Liver (tissue), 3 donors: Measurements from ENCODE around the gene APOE.

Source experiments
- ATF3 ChIP-seq: IDR thresholded peaks from 2 replicates; pipeline ENCODE4 v1.6.1; 2016; ENCODE audit warnings: antibody characterized with exemption
- CTCF ChIP-seq: fragments of 150-350 bp; IDR thresholded peaks from 2 replicates; pipeline ENCODE4 v1.5.1; 2017; ENCODE audit warnings: improper control_type of control experiment, low read depth, low read length; ENCODE audit not compliant: missing input control
- FOXA1 ChIP-seq: IDR thresholded peaks from 2 replicates; pipeline ENCODE4 v1.6.1; 2016; ENCODE audit warnings: antibody characterized with exemption
- GABPA ChIP-seq, 2 donors: IDR thresholded peaks in 1 of 2; conservative IDR thresholded peaks in 1 of 2; 2 replicates each; pipeline ENCODE4 v1.6.1; 2016; ENCODE audit warnings: antibody characterized with exemption in 2 of 2, mild to moderate bottlenecking in 1 of 2, moderate library complexity in 1 of 2
- JUND ChIP-seq, 2 donors: IDR thresholded peaks; 2 replicates each; pipeline ENCODE4 v1.6.1; 2016; ENCODE audit warnings: antibody characterized with exemption in 2 of 2
- MAX ChIP-seq: IDR thresholded peaks from 2 replicates; pipeline ENCODE4 v1.6.1; 2016; ENCODE audit warnings: antibody characterized with exemption
- REST ChIP-seq: IDR thresholded peaks from 2 replicates; pipeline ENCODE4 v1.6.1; 2016; ENCODE audit warnings: antibody characterized with exemption, mild to moderate bottlenecking
- SP1 ChIP-seq: IDR thresholded peaks from 2 replicates; pipeline ENCODE4 v1.6.1; 2018; ENCODE audit warnings: antibody characterized with exemption, mild to moderate bottlenecking
- TAF1 ChIP-seq: conservative IDR thresholded peaks from 2 replicates; pipeline ENCODE4 v1.6.1; 2016; ENCODE audit warnings: antibody characterized with exemption, mild to moderate bottlenecking
- YY1 ChIP-seq: IDR thresholded peaks from 2 replicates; pipeline ENCODE4 v1.6.1; 2016; ENCODE audit warnings: antibody characterized with exemption, mild to moderate bottlenecking
- donor health status: healthy.
- donor health status: healthy.

GRCh38 chr19:44908836-44909261 lies 3.3 kb downstream of the APOE start:
- TF ChIP-seq MAX (no peak), CTCF (no peak), YY1 (no peak), ATF3 (no peak), REST (no peak), FOXA1 (no peak), SP1 (no peak), GABPA (IDR thresholded peaks at IDR 0.05 in 1 of 2, conservative IDR thresholded peaks at IDR 0.05 in 1 of 2) (no peak), JUND (IDR thresholded peaks at IDR 0.05) (no peak), TAF1 (no peak)
